Measurements from ENCODE around the gene ZFP14.
"Not testable (repeated sequence)": the region's sequence is repeated elsewhere in the genome, so short reads cannot be mapped to it uniquely, and the experiment has no call there.

- TF ChIP-seq POLR2A, CTCF (IDR thresholded peaks at IDR 0.05): not testable (repeated sequence)
Observed at GRCh38 chr19:36314053-36314452, 64.9 kb downstream of the ZFP14 start.

All from testis (tissue), 2 donors.